MCF 10A (cell line): ENCODE results near the gene FBXL20. TPM values are rescaled to one million over a fixed set of nuclear protein-coding genes. Genes with fewer than 3 reads are reported as not detected.

ENCODE experiments used
- BruUV-seq: library from RNA; stranded (reverse); fragments of 400-500 nt; replicated peaks from 2 replicates; lab custom pipeline; 2021; lab: Mats Ljungman, UMichigan
- CTCF ChIA-PET: fragments of 300-600 bp; sonication (Branson Sonifier 250); formaldehyde crosslinking; extraction: SDS; loops from one replicate; lab custom pipeline; 2021; ENCODE audit warnings: antibody characterized with exemption, inconsistent platforms; lab: Yijun Ruan, JAX
- POLR2A ChIA-PET: fragments of 300-600, 350-650 bp; sonication (Branson Sonifier 250); formaldehyde crosslinking; extraction: SDS; loops from one replicate; lab custom pipeline; 2020; ENCODE audit warnings: antibody characterized with exemption, inconsistent platforms; lab: Yijun Ruan, JAX
- DNase-seq: peaks from one replicate; pipeline ENCODE4 v3.0.0-alpha.2; 2018; ENCODE audit not compliant: unreplicated experiment
- H3K27ac Mint-ChIP-seq: one replicate; pipeline ENCODE4 v1.8.0; 2022; ENCODE audit warnings: mild to moderate bottlenecking, low read depth, mixed read lengths; ENCODE audit not compliant: unreplicated experiment
- H3K27me3 Mint-ChIP-seq: one replicate; pipeline ENCODE4 v1.8.0; 2022; ENCODE audit warnings: mixed read lengths; ENCODE audit not compliant: insufficient read depth, unreplicated experiment
- H3K36me3 Mint-ChIP-seq: one replicate; pipeline ENCODE4 v1.8.0; 2022; ENCODE audit warnings: mild to moderate bottlenecking, moderate library complexity, mixed read lengths; ENCODE audit not compliant: insufficient read depth, unreplicated experiment
- H3K4me1 Mint-ChIP-seq: one replicate; pipeline ENCODE4 v1.8.0; 2022; ENCODE audit warnings: mixed read lengths; ENCODE audit not compliant: insufficient read depth, unreplicated experiment
- H3K4me3 Mint-ChIP-seq: one replicate; pipeline ENCODE4 v1.8.0; 2022; ENCODE audit warnings: mild to moderate bottlenecking, moderate library complexity, mixed read lengths; ENCODE audit not compliant: unreplicated experiment
- H3K9me3 Mint-ChIP-seq: one replicate; pipeline ENCODE4 v1.8.0; 2022; ENCODE audit warnings: mixed read lengths; ENCODE audit not compliant: unreplicated experiment
- CTCF ChIP-seq: fragments of 200-600 bp; IDR thresholded peaks from one replicate; pipeline ENCODE4 v1.8.0; 2022; ENCODE audit warnings: antibody characterized with exemption, mild to moderate bottlenecking; ENCODE audit not compliant: unreplicated experiment
- intact Hi-C: fragments of 100-400 bp; cut with micrococcal nuclease; formaldehyde crosslinking; loops from 2 replicates; pipeline ENCODE4 v1.14.1; 2022
- total RNA-seq: library from RNA; stranded (reverse); gene quantifications from 2 replicates; pipeline ENCODE4 v1.2.3, GENCODE V29; 2022

The FBXL20 gene
- total RNA-seq, 1 experiment from 2014 or later: 13.4 TPM

- intact Hi-C loops: no loop called here
- BruUV-seq: no TSS peak
- Mint-ChIP-seq H3K4me1 (no peaks in the 10 kb centered on the region), H3K9me3 (no peaks in the 10 kb centered on the region), H3K27me3 (no peaks in the 10 kb centered on the region), H3K4me3 (no peak overlapping the region), H3K36me3 (peaks cover 97% of the 10 kb centered on the region), H3K27ac (no peak overlapping the region)
- no peak for TF ChIP-seq CTCF
- CTCF ChIA-PET: no interaction called here
- no peak for DNase-seq
- POLR2A ChIA-PET: interaction anchor here (0.5 to 1.0 kb wide), 4 partner anchors 11 to 70 kb away, joined by 3 to 5 read pairs (median 3); partner anchors contain the start of gene FBXL20
Measured at GRCh38 chr17:39416141-39416540, 14.7 kb upstream of the FBXL20 start.

GRCh38 chr17:39410279-39410678 is 8.9 kb upstream of the FBXL20 start:
- no peak overlapping the region for H3K4me3 Mint-ChIP-seq
- intact Hi-C loops: no loop called here
- no peaks in the 10 kb centered on the region for H3K27me3 Mint-ChIP-seq
- H3K9me3 Mint-ChIP-seq: no peaks in the 10 kb centered on the region
- CTCF ChIA-PET: no interaction called here
- no peak for TF ChIP-seq CTCF
- no peak for DNase-seq
- H3K36me3 Mint-ChIP-seq: peaks cover 83% of the 10 kb centered on the region
- no peak overlapping the region for H3K27ac Mint-ChIP-seq
- no TSS peak for BruUV-seq
- H3K4me1 Mint-ChIP-seq: peaks cover 5% of the 10 kb centered on the region
- POLR2A ChIA-PET: interaction anchor here (0.5 to 1.0 kb wide), 4 partner anchors 9 to 61 kb away, joined by 3 read pairs; partner anchors contain the start of genes FBXL20 and MED1

- BruUV-seq: no TSS peak
- intact Hi-C loops: no loop called here
- no peak for DNase-seq
- no peak for TF ChIP-seq CTCF
- Mint-ChIP-seq H3K4me1 (peaks cover 15% of the 10 kb centered on the region), H3K9me3 (no peaks in the 10 kb centered on the region), H3K36me3 (peaks cover 75% of the 10 kb centered on the region), H3K4me3 (no peak overlapping the region), H3K27ac (no peak overlapping the region), H3K27me3 (no peaks in the 10 kb centered on the region)
- ChIA-PET POLR2A (no interaction called here), CTCF (no interaction called here)
Measured at GRCh38 chr17:39408360-39408759, 6.9 kb upstream of the FBXL20 start.

- no TSS peak for BruUV-seq
- peaks cover 61% of the 10 kb centered on the region for H3K36me3 Mint-ChIP-seq
- H3K27me3 Mint-ChIP-seq: no peaks in the 10 kb centered on the region
- H3K27ac Mint-ChIP-seq: no peak overlapping the region
- ChIA-PET POLR2A (interaction anchor here (0.5 kb wide), 1 partner anchor 78 kb away, joined by 4 read pairs; no protein-coding TSS in a partner anchor), CTCF (interaction anchor here (0.6 kb wide), 2 partner anchors 54 to 162 kb away, joined by 3 to 4 read pairs; partner anchors contain the start of gene CDK12)
- TF ChIP-seq CTCF: no peak
- H3K4me3 Mint-ChIP-seq: no peak overlapping the region
- intact Hi-C loops: no loop called here
- H3K4me1 Mint-ChIP-seq: peaks cover 15% of the 10 kb centered on the region
- no peaks in the 10 kb centered on the region for H3K9me3 Mint-ChIP-seq
- no peak for DNase-seq
Measured at GRCh38 chr17:39406951-39407350, 5.5 kb upstream of the FBXL20 start.
